GM18870 (cell line): ENCODE data around the gene TUBB.

Experiments
- ATAC-seq: cut with Tn5 transposase; IDR thresholded peaks from one replicate; pipeline ENCODE4 v1.9.1; 2021; ENCODE audit warnings: moderate library complexity; ENCODE audit not compliant: unreplicated experiment

The TUBB gene

GRCh38 chr6:30719791-30720737, at the start of gene TUBB:
Gene TUBB (plus strand): TSS chr6:30720352. CDS start chr6:30720507, 155 bp downstream.
- peak; percentile 25 for ATAC-seq

DNA sequence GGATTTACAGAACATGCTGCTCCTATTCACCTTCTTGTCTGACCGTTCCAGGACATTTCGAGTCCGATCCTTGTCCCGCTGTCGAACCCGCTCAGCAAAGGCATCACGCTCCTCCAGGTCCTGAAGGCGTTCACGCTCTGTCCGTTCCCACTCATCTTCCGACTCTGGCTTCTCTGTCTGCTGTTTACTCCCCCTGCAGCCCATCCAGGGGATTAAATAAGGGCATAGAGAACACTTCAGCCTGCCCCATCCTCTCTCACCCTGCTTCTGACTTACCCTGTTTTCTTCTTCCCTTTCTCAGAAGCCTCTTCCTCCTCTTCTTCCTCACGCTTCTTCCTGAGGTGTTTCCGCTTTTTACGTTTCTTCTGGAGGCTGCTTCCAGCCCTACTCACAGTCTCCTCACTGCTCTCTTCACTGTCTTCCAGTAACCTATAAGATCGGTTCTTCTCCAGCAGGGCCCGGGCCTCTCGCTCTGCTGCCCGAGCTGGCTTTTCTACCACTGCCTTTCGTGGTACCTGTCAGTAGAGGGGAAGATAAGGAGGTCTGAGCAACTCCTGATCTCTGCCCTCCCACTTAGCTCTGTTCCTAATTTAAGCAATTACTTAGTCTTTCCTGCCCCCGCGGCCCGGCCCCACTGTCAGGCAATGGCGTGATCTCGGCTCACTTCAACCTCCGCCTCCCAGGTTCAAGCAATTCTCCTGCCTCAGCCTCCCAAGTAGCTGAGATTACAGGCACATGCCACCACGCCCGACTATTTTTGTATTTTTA, 49.2 kb upstream of the TUBB start:
- no peak for ATAC-seq

- peak; percentile 65 for ATAC-seq
Measured at GRCh38 chr6:30672445-30673253, 47.5 kb upstream of the TUBB start, which contains the start of gene DHX16. Gene DHX16 (minus strand): TSS chr6:30673006. CDS start chr6:30672841, 165 bp downstream.

- ATAC-seq: no peak
Measured at GRCh38 chr6:30676660-30677285, 43.4 kb upstream of the TUBB start.

- ATAC-seq: peak; percentile 34
Measured at GRCh38 chr6:30678964-30679726, 41.0 kb upstream of the TUBB start.

- ATAC-seq: no peak
Measured at GRCh38 chr6:30679765-30680535, 40.2 kb upstream of the TUBB start.

DNA sequence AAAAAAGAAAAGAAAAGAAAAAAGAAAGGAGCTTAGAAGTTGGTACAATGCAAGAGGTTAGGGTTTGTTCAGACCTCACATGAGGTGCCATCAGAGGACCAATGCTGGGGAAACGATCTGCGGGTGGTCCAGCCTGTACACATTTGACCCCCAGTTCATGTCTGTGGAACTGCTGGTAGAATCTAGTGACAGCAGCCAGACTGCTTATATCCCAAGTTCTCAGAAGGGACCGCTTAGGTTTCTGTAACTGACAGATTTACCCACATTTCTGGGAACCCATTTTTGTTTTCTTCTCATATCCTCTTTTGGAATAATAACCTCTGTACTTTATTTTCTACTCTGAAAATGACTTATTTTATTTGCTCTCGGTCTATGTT, 38.4 kb upstream of the TUBB start:
- no peak for ATAC-seq

- no peak for ATAC-seq
Measured at GRCh38 chr6:30682143-30683117, 37.7 kb upstream of the TUBB start.

DNA sequence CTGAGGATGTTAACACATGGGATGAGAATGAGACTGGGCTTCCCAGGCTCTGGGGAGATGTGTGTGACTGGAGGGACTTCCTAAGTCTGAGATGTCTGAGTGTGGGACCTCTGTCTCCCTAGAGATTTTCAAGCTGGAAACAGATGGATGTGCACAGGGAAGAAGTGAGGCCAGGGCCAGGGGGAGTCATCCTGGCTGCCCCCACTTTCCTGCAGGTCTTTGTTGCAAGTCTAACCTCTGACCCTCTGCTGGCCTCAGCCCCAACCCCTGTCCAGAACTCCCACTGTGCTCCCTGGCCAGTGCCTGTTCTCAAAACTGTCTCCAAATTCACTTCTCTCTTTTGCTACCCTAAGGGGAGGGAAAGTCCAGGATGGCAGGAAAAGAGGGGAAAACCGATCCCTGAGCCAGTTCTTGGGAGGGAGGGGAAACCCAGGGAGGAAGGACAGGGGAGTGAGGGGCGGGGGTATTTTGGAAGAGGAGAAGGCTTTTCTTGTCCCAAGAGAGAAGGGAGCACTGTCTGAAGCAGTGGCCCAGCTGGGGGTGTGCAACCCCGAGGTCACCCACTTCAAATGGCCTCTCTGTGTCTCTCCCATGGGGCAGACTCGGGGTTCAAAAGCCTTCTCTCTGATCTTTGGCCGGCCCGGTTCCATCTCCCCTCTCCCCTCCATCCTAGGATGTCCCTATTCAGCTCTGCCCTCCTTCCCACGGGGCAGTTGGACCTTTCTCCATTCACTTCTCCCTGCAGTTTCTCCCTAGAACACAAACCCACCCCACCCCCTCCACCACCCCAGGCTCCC, 36.8 kb upstream of the TUBB start:
- ATAC-seq: no peak

DNA sequence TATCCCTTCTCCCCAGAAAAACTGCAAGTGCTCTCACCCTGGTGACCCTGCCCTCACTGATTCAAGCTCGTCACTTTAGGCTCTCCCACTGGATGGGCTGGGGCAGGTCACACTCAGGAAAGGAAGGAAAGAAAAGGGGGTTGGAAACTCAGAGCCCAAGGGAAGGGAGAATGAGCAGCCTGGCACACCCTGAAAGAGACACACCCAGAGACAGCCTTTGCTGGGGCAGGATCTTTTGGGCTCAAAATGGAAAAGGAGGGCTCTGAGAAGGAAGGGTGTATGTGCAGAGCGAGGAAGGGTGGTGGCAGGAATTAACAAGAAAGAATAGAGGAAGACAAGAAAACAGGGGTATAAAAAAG, 36.2 kb upstream of the TUBB start:
- ATAC-seq: no peak

GRCh38 chr6:30684386-30685156, 35.6 kb upstream of the TUBB start:
- ATAC-seq: no peak

GRCh38 chr6:30685157-30686008, 34.8 kb upstream of the TUBB start:
- ATAC-seq: no peak

DNA sequence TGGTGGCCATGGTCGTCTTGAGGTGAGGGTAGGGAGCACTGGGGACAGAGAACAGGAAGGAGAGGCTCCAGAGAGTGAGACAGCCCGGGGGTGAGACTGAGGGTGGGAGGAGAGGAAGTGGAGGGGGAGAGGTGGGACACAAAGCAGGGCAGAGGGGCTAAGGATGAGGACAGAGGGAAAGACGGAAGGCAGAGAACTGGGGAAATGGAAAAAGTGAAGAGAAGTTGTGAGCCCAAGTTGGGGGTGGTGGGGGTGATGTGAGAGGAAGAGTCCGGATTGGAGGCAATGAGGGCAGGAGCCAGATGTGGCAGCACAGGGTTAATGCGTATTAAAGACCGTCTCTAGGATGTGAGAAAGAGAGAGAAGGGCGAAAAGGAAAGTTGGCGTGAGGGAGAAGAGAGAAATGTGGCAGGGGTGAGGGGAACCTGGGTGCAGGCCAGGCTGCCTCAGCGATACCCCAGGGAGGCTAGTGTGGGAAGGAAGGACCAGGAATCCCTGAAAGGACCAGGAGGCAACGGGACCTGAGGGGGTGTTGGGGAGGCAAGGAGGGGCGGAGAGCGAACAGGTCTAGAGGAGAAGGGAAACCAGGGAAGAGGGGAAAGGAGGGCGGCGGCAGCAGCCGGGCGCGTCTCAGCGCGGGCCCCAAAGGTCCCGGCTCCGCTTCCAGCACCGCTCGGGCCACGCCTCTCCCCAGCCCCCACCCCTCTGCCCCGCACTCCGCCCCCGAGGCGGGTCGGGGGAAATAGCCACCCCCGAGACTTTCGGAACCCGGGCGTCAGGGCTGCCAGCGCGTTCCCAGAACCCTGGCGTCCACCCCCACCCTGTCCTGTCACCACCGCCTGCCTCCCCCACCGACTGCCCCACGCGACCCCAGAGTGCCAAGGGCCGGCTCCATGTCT, 33.9 kb upstream of the TUBB start, which contains the start of gene PPP1R18:
TSS of gene PPP1R18 (minus strand) at position 637 of the 899 bp plus-strand sequence. CDS start at position 10, 627 bp downstream.
- ATAC-seq: no peak

GRCh38 chr6:30686908-30687658, 33.1 kb upstream of the TUBB start:
- ATAC-seq: no peak
